Activated naive CD8-positive, alpha-beta T cell treated with anti-CD3 and anti-CD28 coated beads for 36 hours (primary cell): Measurements from ENCODE around the gene KCTD21. TPM values are rescaled to one million over a fixed set of nuclear protein-coding genes. Genes with fewer than 3 reads are reported as not detected.

ENCODE experiments used
- DNase-seq: peaks from one replicate; pipeline ENCODE4 v3.0.0; 2021
- H3K27ac Mint-ChIP-seq: one replicate; pipeline ENCODE4 v1.8.0; 2022; ENCODE audit warnings: mild to moderate bottlenecking, moderate library complexity, mixed read lengths
- H3K27me3 Mint-ChIP-seq: one replicate; pipeline ENCODE4 v1.8.0; 2022; ENCODE audit warnings: mild to moderate bottlenecking, mixed read lengths
- H3K36me3 Mint-ChIP-seq: one replicate; pipeline ENCODE4 v1.8.0; 2021; ENCODE audit warnings: mild to moderate bottlenecking, mixed read lengths
- H3K4me1 Mint-ChIP-seq: one replicate; pipeline ENCODE4 v1.8.0; 2021; ENCODE audit warnings: mixed read lengths
- H3K4me3 Mint-ChIP-seq: one replicate; pipeline ENCODE4 v1.8.0; 2022; ENCODE audit warnings: mild to moderate bottlenecking, moderate library complexity, mixed read lengths
- H3K9me3 Mint-ChIP-seq: one replicate; pipeline ENCODE4 v1.8.0; 2022; ENCODE audit warnings: mixed read lengths
- total RNA-seq, 2 experiments: library from RNA; stranded (reverse); gene quantifications; one replicate each; pipeline ENCODE4 v1.2.3, GENCODE V29; 2021

KCTD21 gene
- total RNA-seq, 2 experiments from 2014 or later: 3.3 to 4.0 TPM

DNA sequence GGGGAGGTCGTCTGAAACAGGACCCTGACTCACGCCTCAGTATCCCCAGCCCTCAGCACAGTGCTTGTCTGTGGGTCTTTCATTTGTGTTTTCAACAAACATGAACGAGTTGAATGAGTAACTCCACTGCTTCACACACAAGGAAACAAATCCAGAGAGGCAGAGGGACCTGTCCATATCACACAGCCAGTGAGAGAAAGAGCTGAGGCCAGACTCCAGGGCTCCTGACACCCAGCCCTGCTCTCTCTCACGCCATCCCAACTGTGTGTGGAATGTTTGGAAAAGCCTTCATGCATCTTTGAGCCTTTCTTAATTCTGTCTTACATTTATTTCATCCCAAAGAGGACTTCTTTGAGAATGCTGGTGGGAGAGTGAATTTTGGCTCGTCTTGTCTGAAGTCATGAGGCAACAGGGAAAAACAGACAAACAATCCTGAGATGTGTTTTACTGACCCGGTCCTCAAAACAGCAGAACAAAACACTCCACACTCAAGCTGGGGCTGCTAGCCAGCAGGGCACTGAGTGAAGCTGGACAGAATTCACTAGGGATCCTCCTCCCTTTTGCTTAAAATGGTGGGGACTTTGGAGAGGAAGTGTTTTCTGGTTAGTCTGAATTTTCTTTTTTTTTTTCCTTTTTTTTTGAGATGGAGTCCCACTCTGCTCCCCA, 29.3 kb downstream of the KCTD21 start:
- H3K9me3 Mint-ChIP-seq: no peaks in the 10 kb centered on the region
- H3K27ac Mint-ChIP-seq: no peak overlapping the region
- DNase-seq: no peak
- H3K27me3 Mint-ChIP-seq: no peaks in the 10 kb centered on the region
- no peaks in the 10 kb centered on the region for H3K36me3 Mint-ChIP-seq
- H3K4me1 Mint-ChIP-seq: no peaks in the 10 kb centered on the region
- H3K4me3 Mint-ChIP-seq: no peak overlapping the region

DNA sequence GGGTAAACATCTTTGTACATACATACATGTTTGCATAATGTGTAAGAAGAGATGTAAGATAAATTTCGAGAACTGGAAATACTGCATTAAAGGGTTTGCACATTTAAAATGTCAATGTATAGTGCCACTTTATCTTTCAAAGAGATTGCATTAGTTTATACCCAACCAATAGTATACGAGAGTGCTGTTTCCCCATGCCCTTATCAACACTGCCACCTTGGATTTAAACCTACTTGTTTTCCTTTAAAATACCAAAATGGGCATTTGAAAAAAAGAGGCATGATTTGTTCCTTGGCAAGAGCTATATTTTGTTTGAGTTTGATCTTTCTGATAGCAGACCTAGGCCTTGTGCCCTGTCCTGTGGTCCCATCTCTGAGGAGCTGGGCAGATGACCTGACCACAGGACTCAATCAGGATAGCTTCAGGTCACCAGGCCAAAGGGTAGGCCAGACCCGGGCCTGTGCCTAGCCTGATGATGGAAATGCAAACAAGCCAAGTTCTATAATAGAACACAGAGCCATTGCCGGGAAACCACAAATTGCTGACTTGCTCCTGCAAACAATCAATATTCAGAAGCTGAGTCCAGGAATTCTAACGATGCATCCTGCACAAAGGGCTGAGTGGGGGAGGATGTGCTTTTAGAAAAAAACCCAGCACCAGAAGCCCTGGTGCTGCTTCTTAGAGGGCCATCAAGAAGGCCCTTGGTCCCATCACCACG, 32.1 kb downstream of the KCTD21 start:
- Mint-ChIP-seq H3K27me3 (no peaks in the 10 kb centered on the region), H3K4me1 (no peaks in the 10 kb centered on the region), H3K9me3 (no peaks in the 10 kb centered on the region), H3K4me3 (no peak overlapping the region), H3K27ac (no peak overlapping the region), H3K36me3 (no peaks in the 10 kb centered on the region)
- DNase-seq: no peak

DNA sequence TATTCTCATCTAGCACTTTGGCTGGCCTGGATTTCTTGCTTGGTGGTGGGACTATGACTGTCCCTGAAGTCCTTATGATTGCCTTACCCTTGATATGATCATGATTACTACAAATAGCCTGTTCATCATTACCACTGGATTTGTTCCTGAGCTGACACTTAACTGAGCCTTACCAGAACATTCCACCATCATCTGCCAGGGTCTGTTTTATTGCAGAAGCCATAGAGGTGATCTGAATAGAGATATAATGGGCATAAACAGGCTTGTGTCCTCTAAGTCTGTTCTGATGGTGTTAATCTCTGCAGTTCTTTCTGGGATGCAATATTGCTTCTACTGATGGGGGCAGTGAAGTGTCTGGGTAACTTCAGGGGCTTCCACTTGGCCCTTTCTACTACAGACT, 36.6 kb downstream of the KCTD21 start:
- no peaks in the 10 kb centered on the region for H3K9me3 Mint-ChIP-seq
- no peak overlapping the region for H3K4me3 Mint-ChIP-seq
- no peaks in the 10 kb centered on the region for H3K4me1 Mint-ChIP-seq
- no peaks in the 10 kb centered on the region for H3K27me3 Mint-ChIP-seq
- no peak overlapping the region for H3K27ac Mint-ChIP-seq
- no peaks in the 10 kb centered on the region for H3K36me3 Mint-ChIP-seq
- DNase-seq: no peak

DNA sequence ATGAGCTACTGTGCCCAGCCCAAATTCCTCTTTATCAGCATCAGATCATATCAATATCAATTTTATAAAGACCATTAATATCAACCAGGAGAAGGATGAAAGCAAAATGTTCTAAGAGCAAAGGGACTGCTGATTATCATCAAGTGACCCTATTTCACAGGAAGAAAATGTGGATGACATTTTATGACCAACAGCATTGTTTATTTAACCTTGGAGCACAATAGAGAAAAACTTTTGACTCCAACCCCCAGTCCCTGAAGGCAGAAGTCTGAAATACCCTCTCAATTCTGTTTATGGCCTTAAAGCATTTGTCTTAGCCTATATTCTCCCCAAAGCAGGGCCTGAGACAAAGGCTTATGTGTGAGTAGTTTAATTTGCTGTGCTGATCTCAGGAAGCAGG, 37.7 kb downstream of the KCTD21 start:
- Mint-ChIP-seq H3K4me3 (no peak overlapping the region), H3K27me3 (no peaks in the 10 kb centered on the region), H3K27ac (no peak overlapping the region)

DNA sequence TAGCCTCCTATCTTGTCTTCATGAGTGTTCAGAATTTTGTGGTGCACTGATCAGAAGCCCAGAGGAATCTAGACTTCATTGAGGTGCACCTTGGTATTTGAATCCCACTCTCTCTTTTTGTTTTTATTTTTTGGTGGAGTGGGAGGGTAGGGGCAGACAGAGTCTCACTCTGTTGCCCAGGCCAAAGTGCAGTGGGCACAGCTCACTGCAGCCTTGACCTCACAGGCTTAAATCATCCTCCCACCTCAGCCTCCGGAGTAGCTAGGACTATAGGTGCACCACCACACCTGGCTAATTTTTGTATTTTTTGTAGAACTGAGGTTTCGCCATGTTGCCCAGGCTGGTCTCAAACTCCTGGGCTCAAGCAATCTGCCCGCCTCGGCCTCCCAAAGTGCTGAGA, 38.1 kb downstream of the KCTD21 start:
- Mint-ChIP-seq H3K27ac (no peak overlapping the region), H3K4me1 (no peaks in the 10 kb centered on the region), H3K4me3 (no peak overlapping the region), H3K9me3 (no peaks in the 10 kb centered on the region), H3K36me3 (no peaks in the 10 kb centered on the region), H3K27me3 (no peaks in the 10 kb centered on the region)
- no peak for DNase-seq

More for the DNA sequence above, 37.7 kb downstream of the KCTD21 start:
- Mint-ChIP-seq H3K9me3 (no peaks in the 10 kb centered on the region), H3K4me1 (no peaks in the 10 kb centered on the region), H3K36me3 (no peaks in the 10 kb centered on the region)
- no peak for DNase-seq

DNA sequence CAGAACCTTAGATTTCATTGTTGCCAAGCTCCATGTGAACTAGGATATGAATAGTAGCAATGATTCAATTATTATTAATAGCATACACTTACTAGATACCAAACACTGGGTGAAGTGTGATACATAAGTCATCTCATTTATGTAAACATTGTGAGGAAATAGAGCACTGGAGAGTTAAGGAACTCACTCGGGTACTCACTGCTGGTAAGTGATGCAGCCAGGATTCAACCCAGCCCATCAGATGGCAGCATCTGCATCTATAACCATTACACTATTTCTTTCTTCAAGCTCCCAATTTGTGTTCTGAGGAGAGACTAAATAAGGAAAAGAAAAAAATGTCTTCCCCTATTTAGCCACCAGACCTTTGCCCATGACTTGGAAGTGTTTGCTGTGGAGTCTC, 38.8 kb downstream of the KCTD21 start:
- Mint-ChIP-seq H3K36me3 (no peaks in the 10 kb centered on the region), H3K27ac (no peak overlapping the region), H3K4me3 (no peak overlapping the region), H3K9me3 (no peaks in the 10 kb centered on the region), H3K27me3 (no peaks in the 10 kb centered on the region), H3K4me1 (no peaks in the 10 kb centered on the region)
- DNase-seq: no peak

DNA sequence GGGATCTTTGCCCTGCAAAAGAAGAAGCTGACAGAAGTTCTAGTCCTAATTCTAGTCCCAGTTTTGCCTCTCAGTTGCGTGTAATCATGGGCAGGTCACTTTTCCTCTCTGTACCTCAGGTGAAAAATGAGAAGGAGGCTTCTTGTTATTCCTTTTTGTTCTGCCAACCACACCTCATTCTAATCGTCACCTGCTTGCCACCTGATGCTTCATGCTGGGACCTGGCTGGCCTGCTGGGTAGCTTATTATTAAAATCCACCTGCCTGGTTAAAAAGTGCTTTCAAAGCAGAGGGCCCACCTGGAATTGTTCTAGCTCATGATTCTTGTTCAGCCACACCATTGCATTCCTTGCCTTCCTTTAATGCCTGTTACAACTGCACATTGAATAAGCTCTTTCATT, 40.6 kb downstream of the KCTD21 start:
- Mint-ChIP-seq H3K27ac (no peak overlapping the region), H3K9me3 (no peaks in the 10 kb centered on the region), H3K4me1 (peaks cover 3% of the 10 kb centered on the region), H3K36me3 (no peaks in the 10 kb centered on the region), H3K27me3 (no peaks in the 10 kb centered on the region), H3K4me3 (no peak overlapping the region)
- DNase-seq: no peak

DNA sequence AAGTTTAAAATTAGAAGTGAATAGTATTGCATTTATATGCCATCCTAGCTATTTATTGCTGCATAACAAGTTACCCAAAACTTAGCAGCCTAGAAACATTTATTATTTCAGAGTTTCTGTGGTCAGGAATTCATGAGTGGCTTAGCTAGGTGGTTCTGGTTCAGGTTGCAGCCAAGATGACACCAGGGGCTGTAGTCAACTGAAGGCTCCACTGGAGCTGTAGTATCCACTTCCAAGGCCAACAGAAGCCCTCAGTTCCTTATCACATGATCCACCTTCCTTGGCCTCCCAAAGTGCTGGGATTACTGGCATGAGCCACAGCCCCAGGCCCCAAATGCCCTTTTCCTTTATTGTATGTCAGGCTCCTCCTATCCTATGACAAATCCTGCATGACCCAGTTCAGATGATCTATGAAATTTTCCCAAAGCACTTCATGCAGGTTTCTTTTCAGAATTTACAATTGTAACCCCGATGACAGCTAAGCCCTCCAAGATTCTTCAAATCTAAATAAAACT, 42.9 kb downstream of the KCTD21 start:
- no peak for DNase-seq
- Mint-ChIP-seq H3K4me1 (peaks cover 8% of the 10 kb centered on the region), H3K4me3 (no peak overlapping the region), H3K36me3 (peaks cover 4% of the 10 kb centered on the region), H3K27me3 (no peaks in the 10 kb centered on the region), H3K9me3 (no peaks in the 10 kb centered on the region), H3K27ac (no peak overlapping the region)

DNA sequence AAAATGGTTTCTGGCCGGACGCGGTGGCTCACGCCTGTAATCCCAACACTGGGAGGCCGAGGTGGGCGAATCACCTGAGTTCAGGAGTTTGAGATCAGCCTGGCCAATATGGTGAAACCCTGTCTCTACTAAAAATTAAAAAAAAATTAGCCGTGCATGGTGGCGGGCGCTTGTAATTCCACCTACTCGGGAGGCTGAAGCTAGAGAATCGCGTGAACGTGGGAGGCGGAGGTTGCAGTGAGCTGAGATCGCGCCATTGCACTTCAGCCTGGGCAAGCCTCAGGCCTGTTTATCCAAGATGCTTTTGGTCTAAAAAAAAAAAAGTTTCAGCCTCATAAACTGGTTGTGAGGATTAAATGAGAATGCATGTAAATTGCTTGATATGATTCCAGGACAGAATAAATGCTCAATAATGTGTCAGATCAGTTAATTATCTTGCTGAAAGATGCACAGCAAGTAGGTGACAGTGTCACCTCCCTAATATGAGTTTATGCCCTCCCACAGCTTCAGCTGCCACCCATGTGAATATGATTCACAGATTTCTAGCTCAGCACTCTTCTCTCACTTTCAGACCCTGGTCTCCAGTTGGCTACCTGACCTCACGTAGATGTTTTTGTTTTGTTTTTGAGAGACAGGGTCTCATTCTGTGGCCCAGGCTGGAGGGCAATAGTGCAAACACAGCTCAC, 47.9 kb downstream of the KCTD21 start:
- Mint-ChIP-seq H3K36me3 (peaks cover 33% of the 10 kb centered on the region), H3K4me1 (peaks cover 35% of the 10 kb centered on the region), H3K27me3 (no peaks in the 10 kb centered on the region), H3K4me3 (peak overlapping the region; percentile 56), H3K27ac (peak overlapping the region; percentile 67), H3K9me3 (no peaks in the 10 kb centered on the region)
- DNase-seq: no peak

DNA sequence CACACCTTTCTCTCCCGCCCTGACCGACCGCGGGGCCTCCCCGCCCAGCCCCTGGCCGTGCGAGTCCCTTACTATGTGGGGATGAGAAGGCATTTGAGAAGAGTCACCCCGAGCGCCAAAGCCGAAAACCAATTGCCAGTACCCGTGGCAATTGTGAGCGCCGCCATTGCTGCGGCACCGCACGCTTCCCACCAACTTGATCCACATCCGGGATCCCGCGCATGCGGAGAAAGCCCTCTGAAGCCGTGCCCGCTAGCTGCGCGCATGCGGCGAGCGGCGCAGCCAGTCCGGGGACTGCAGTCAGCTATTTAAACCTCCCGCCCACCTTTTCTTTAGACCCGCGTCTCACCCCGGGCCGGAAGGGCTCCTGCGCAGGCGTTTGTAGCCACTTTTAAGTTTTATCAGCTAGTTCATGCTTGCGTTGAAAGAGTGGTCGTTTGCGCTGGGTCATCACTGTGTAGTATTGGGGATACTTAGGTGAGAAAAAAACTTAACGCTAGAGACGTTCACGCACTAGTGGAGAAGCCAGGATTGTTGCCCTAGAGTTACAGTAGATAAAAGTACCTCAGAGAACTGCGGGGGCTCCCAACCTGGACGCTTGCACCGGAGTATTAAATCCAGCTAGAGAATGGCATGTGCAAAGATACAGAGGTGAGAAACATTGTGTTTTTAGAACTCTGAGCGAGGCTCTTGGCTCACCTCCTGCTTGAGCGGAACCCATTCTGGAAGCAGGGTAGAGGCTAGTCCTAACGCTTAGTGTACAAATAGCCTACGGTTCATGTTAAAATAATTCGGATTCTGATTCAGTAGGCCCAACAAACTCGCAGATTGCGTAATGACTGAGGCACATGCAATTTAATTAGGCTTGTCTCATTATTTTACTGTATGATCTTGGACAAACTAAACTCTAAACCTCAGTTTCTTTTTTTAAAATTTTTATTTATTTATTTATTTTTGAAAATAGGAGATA, 48.7 kb downstream of the KCTD21 start, which contains the start of gene ALG8:
TSS of gene ALG8 (minus strand) at position 205 of the 970 bp plus-strand sequence. CDS start at position 167, 38 bp downstream.
- H3K27me3 Mint-ChIP-seq: no peaks in the 10 kb centered on the region
- peak within 1 kb of the TSS; percentile 91 for H3K4me3 Mint-ChIP-seq
- H3K9me3 Mint-ChIP-seq: no peaks in the 10 kb centered on the region
- H3K27ac Mint-ChIP-seq: peak within 1 kb of the TSS; percentile 95
- DNase-seq: peak; percentile 97
- H3K4me1 Mint-ChIP-seq: peaks cover 35% of the 10 kb centered on the region
- peaks cover 40% of the 10 kb centered on the region for H3K36me3 Mint-ChIP-seq

DNA sequence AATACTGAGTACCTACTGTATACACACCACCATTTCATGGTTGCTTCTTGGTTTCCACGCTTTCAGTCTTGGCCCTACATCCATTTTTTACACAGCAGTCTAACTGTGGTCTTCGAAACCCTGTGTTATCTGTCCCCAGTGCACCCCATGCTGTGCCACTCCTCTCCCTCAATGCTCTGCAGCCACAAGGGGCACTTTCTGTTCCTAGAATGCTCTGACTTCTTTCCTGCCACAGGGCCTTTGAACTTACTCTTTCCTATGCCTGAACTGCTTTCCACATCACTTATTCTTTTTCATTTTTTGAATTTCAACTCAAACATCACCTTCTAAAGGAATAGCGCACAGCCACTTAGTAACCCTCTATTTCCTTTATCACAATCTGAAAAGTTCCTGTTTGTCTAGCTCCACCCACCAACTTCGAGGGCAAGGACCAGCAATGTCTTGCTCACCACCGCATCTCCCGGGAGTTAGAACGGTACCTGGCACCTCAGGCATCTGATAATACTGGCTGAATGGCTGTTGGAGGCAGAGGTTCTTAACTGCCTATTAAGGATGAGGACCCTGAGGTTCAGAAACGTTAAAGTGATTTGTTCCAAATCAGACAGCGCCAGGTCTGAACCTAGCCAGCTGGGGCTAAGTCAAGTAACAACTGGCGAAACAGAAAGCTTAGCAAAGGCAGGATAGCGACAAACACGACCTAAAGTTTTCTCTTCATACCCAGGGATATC, 49.6 kb downstream of the KCTD21 start:
- Mint-ChIP-seq H3K9me3 (no peaks in the 10 kb centered on the region), H3K4me3 (peak overlapping the region; percentile 91), H3K36me3 (peaks cover 45% of the 10 kb centered on the region), H3K27ac (peak overlapping the region; percentile 95), H3K27me3 (no peaks in the 10 kb centered on the region), H3K4me1 (peaks cover 35% of the 10 kb centered on the region)
- DNase-seq: peak; percentile 36

DNA sequence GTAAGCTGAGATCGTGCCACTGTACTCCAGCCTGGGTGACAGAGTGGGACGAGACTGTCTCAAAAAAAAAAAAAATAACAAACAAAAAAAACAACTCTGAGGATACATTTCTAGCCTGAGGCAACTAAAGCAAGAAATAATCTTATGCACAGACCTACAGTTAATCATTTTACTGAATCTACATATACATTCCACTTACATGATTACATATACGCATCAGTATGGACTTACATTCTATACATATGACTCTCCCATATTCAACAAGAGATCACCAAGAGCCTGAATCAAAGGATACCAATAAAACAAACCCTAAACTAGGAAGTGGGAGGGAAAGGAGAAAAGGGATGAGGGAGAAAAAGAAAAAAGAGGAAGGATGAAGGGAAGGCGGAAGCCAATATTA, 50.1 kb downstream of the KCTD21 start:
- H3K4me1 Mint-ChIP-seq: peaks cover 34% of the 10 kb centered on the region
- peak overlapping the region; percentile 95 for H3K27ac Mint-ChIP-seq
- H3K36me3 Mint-ChIP-seq: peaks cover 49% of the 10 kb centered on the region
- no peaks in the 10 kb centered on the region for H3K27me3 Mint-ChIP-seq
- no peaks in the 10 kb centered on the region for H3K9me3 Mint-ChIP-seq
- no peak for DNase-seq
- peak overlapping the region; percentile 91 for H3K4me3 Mint-ChIP-seq

DNA sequence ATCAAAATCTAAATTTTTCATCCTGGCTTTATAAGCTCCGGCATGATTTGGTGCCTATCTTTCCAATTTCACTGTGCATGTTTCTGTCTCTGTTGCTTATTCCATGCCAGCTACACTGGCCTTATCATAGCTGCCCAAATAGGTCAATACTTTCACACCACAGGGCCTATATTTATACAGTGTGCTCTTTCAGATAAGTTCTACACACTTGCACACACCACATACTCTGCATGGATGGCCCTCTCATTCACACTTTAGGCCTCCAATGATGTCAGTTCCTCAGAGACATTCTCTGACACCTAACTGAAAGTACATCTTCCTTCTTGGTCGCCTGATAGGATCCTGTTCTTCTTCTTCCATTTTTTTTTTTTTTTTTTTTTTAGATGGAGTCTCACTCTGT, 56.0 kb downstream of the KCTD21 start:
- Mint-ChIP-seq H3K27me3 (no peaks in the 10 kb centered on the region), H3K9me3 (no peaks in the 10 kb centered on the region), H3K4me3 (no peak overlapping the region)

DNA sequence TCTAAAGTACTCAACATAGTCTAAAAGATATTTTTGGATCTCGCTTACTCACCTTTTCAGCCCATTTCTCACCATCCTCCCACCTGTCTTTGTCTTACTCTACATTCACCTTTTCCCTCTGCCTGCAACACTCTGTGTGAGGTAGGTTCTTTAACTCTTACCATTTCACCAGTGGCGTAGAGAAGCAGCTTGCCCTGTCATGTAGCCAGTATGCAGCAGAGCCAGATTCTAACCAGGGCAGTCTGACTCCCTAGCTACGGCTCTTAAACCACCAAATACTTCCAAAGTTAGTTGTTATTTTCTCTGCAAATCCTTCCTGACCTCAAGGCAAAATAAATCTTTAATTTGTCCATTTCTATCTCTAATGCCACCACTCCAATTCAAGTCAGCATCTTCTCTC, 56.5 kb downstream of the KCTD21 start:
- DNase-seq: no peak
- no peaks in the 10 kb centered on the region for H3K27me3 Mint-ChIP-seq
- no peak overlapping the region for H3K27ac Mint-ChIP-seq
- H3K9me3 Mint-ChIP-seq: no peaks in the 10 kb centered on the region
- peaks cover 34% of the 10 kb centered on the region for H3K36me3 Mint-ChIP-seq
- H3K4me1 Mint-ChIP-seq: peaks cover 12% of the 10 kb centered on the region
- no peak overlapping the region for H3K4me3 Mint-ChIP-seq

More for the DNA sequence above, 56.0 kb downstream of the KCTD21 start:
- no peak overlapping the region for H3K27ac Mint-ChIP-seq
- peaks cover 17% of the 10 kb centered on the region for H3K4me1 Mint-ChIP-seq
- DNase-seq: no peak
- H3K36me3 Mint-ChIP-seq: peaks cover 40% of the 10 kb centered on the region
